GM12878 (cell line): ENCODE results near the gene STK26. TPM values are rescaled to one million over a fixed set of nuclear protein-coding genes. Genes with fewer than 3 reads are reported as not detected.

Experiments used
- ATAC-seq: fragments of 200-7000 bp; cut with Tn5 transposase; 3 replicates; pipeline ENCODE4 v1.9.1; 2020; ENCODE audit warnings: mild to moderate bottlenecking, moderate library complexity
- BruUV-seq: library from RNA; stranded (reverse); fragments of 400-500 nt; replicated peaks from 2 replicates; lab custom pipeline; 2021; lab: Mats Ljungman, UMichigan
- CTCF ChIA-PET: fragments of 300-600 bp; sonication (Branson Sonifier 250); formaldehyde crosslinking; extraction: SDS; loops from one replicate; lab custom pipeline; 2021; ENCODE audit warnings: inconsistent platforms; lab: Yijun Ruan, JAX
- POLR2A ChIA-PET: fragments of 350-600 bp; formaldehyde crosslinking; extraction: SDS; loops from one replicate; lab custom pipeline; 2021; ENCODE audit warnings: inconsistent platforms; lab: Charles Lee
- RAD21 ChIA-PET: fragments of 300-600 bp; sonication (Branson Sonifier 250); formaldehyde crosslinking; loops from one replicate; lab custom pipeline; 2023; ENCODE audit warnings: antibody characterized with exemption; ENCODE audit not compliant: unreplicated experiment; lab: Charles Lee
- SMC1A ChIA-PET: fragments of 300-600 bp; sonication (Branson Sonifier 250); formaldehyde crosslinking; loops from one replicate; lab custom pipeline; 2023; ENCODE audit not compliant: unreplicated experiment, uncharacterized antibody; lab: Charles Lee
- DNase-seq: peaks from one replicate; pipeline ENCODE4 v3.0.0-alpha.2; 2011; ENCODE audit warnings: low read depth, low spot score
- FAIRE-seq: peaks from 3 replicates; lab custom pipeline; 2011; peaks lifted over from hg19 to GRCh38; lab: Jason Lieb, UNC
- H2AFZ ChIP-seq: 2 replicates; pipeline ENCODE4 v1.6.0; 2011; ENCODE audit warnings: low read depth, low read length, control low read depth; ENCODE audit not compliant: control insufficient read depth
- H3K27ac ChIP-seq: 2 replicates; pipeline ENCODE4 v1.5.1; 2011; ENCODE audit warnings: control low read depth; ENCODE audit not compliant: control insufficient read depth, insufficient read depth
- H3K27me3 ChIP-seq, 2 experiments: replicated peaks in 1 of 2; 2 replicates each; pipeline versions ENCODE4 v1.6.0 to v1.6.1; 2011; ENCODE audit warnings: low read length in 1 of 2; ENCODE audit not compliant: control insufficient read depth in 2 of 2, insufficient read depth in 2 of 2
- H3K36me3 ChIP-seq, 2 experiments: 2 replicates each; pipeline ENCODE4 v1.5.1; 2011; ENCODE audit warnings: low read length in 1 of 2; ENCODE audit not compliant: control insufficient read depth in 2 of 2, insufficient read depth in 2 of 2
- H3K4me1 ChIP-seq: 2 replicates; pipeline ENCODE4 v1.6.1; 2011; ENCODE audit warnings: mild to moderate bottlenecking, low read length, moderate library complexity, mixed read lengths; ENCODE audit not compliant: control insufficient read depth, insufficient read depth
- H3K4me2 ChIP-seq: 2 replicates; pipeline ENCODE4 v1.6.0; 2011; ENCODE audit warnings: control low read depth; ENCODE audit not compliant: control insufficient read depth, insufficient read depth
- H3K4me3 ChIP-seq: fragments of 200-600 bp; sonication (generic); 2 replicates; pipeline ENCODE4 v1.5.1; 2016
- H3K79me2 ChIP-seq: 2 replicates; pipeline ENCODE4 v1.6.0; 2011; ENCODE audit warnings: low read length; ENCODE audit not compliant: control insufficient read depth, insufficient read depth
- H3K9ac ChIP-seq: 2 replicates; pipeline ENCODE4 v1.8.0; 2011; ENCODE audit warnings: low read length, control low read depth, mixed read lengths; ENCODE audit not compliant: control insufficient read depth, insufficient read depth
- H3K9me3 ChIP-seq: replicated peaks from 3 replicates; pipeline ENCODE4 v1.5.1; 2011; ENCODE audit warnings: mild to moderate bottlenecking, low read length; ENCODE audit not compliant: control insufficient read depth, insufficient read depth
- H4K20me1 ChIP-seq: 2 replicates; pipeline ENCODE4 v1.6.0; 2011; ENCODE audit not compliant: control insufficient read depth, insufficient read depth
- CBFB ChIP-seq: IDR thresholded peaks from 2 replicates; pipeline ENCODE4 v1.6.1; 2016; ENCODE audit warnings: antibody characterized with exemption, low read depth
- CHD2 ChIP-seq: IDR thresholded peaks from 2 replicates; pipeline ENCODE4 v1.6.1; 2011; ENCODE audit warnings: low read depth, low read length, improper control_type of control experiment, borderline replicate concordance
- CREB1 ChIP-seq: IDR thresholded peaks from 2 replicates; pipeline ENCODE4 v1.6.1; 2012; ENCODE audit warnings: low read depth, mild to moderate bottlenecking, inconsistent platforms
- ETV6 ChIP-seq, 2 experiments: fragments of 450-650 bp in 1 of 2; IDR thresholded peaks in 1 of 2; conservative IDR thresholded peaks in 1 of 2; 2 replicates each; pipeline ENCODE4 v1.6.1; 2014; ENCODE audit warnings: antibody characterized with exemption in 1 of 2, borderline replicate concordance in 1 of 2, low read depth in 1 of 2, mild to moderate bottlenecking in 1 of 2, moderate library complexity in 1 of 2
- FOXK2 ChIP-seq: fragments of 450-650 bp; IDR thresholded peaks from 2 replicates; pipeline ENCODE4 v1.6.1; 2017; ENCODE audit warnings: mild to moderate bottlenecking, moderate library complexity
- MEF2A ChIP-seq: IDR thresholded peaks from 2 replicates; pipeline ENCODE4 v1.6.1; 2011; ENCODE audit warnings: low read depth, mild to moderate bottlenecking, low read length, moderate library complexity; ENCODE audit not compliant: insufficient read depth
- MXI1 ChIP-seq: fragments of 150-350 bp; IDR thresholded peaks from 2 replicates; pipeline ENCODE4 v1.6.1; 2011; ENCODE audit warnings: low read depth, mild to moderate bottlenecking, inconsistent platforms, low read length, improper control_type of control experiment
- MYC ChIP-seq: IDR thresholded peaks from 2 replicates; pipeline ENCODE4 v1.6.1; 2011; ENCODE audit warnings: mild to moderate bottlenecking, low read length, moderate library complexity, inconsistent platforms; ENCODE audit not compliant: insufficient read depth, insufficient replicate concordance, insufficient read length, severe bottlenecking
- PAX5 ChIP-seq: IDR thresholded peaks from 2 replicates; pipeline ENCODE4 v1.6.1; 2011; ENCODE audit warnings: low read depth, low read length, borderline replicate concordance
- STAT1 ChIP-seq: fragments of 450-650 bp; conservative IDR thresholded peaks from 2 replicates; pipeline ENCODE4 v1.6.1; 2014; ENCODE audit warnings: antibody characterized with exemption, mild to moderate bottlenecking
- SUZ12 ChIP-seq: fragments of 200-600 bp; sonication (generic); IDR thresholded peaks from one replicate; pipeline ENCODE4 v1.6.1; 2018; ENCODE audit warnings: antibody characterized with exemption, mild to moderate bottlenecking; ENCODE audit not compliant: unreplicated experiment
- ZNF274 ChIP-seq: IDR thresholded peaks from one replicate; pipeline ENCODE4 v1.8.0; 2011; ENCODE audit not compliant: insufficient read length, insufficient read depth
- WGBS: methylation state at CpG from one replicate; pipeline ENCODE4 v1.1.6; 2016; ENCODE audit warnings: low lambda C conversion rate; ENCODE audit not compliant: insufficient replicate concordance, insufficient coverage; ENCODE audit errors: missing lambda C conversion rate; 5-methylcytosine and 5-hydroxymethylcytosine counted together
- in situ Hi-C: fragments of 300-500 bp; cut with MboI; formaldehyde crosslinking; loops from 9 replicates; pipeline ENCODE4 v1.14.3; 2018; ENCODE audit warnings: mixed read lengths
- intact Hi-C: fragments of 100-400 bp; cut with micrococcal nuclease; formaldehyde crosslinking; loops from one replicate; pipeline ENCODE4 v1.14.2; 2022; ENCODE audit not compliant: unreplicated experiment
- polyA plus RNA-seq, 11 experiments: library from polyadenylated mRNA; depleted of rRNA in 4 of 11; unstranded in 6 of 11; stranded (reverse) in 5 of 11; fragments of >200 nt; fragmentation: Nextera tagmentation in 4 of 11; fragmentation: Illumina TruSeq in 1 of 11; extraction: Ambion mirVana in 4 of 11; extraction: Trizol in 1 of 11; gene quantifications; 1 replicate in 1 of 11; 2 replicates in 10 of 11; pipeline versions ENCODE4 v1.2.1 to v1.2.3, GENCODE V29; 2011 to 2016; ENCODE audit warnings: inconsistent platforms in 2 of 11, missing spikeins in 2 of 11, low read depth in 1 of 11
- total RNA-seq, 4 experiments: library from RNA; depleted of rRNA in 3 of 4; stranded (reverse); fragments of >200 nt in 3 of 4; fragmentation: Illumina TruSeq in 1 of 4; extraction: Trizol in 1 of 4; gene quantifications; 2 replicates each; pipeline versions ENCODE4 v1.2.1 to v1.2.3, GENCODE V29; 2013 to 2021
- TF ChIP-seq, protein P1 (sequence below): fragments of 450-650 bp; conservative IDR thresholded peaks from 2 replicates; pipeline ENCODE4 v1.6.1; 2017; ENCODE audit warnings: mild to moderate bottlenecking, moderate library complexity

The STK26 gene
- total and polyA plus RNA-seq, 10 of the 15 experiments (the other 5 are each of a cell fraction or from before 2014, with no cell fraction given): 30.4 to 78.6 (median 58.8) TPM

DNA sequence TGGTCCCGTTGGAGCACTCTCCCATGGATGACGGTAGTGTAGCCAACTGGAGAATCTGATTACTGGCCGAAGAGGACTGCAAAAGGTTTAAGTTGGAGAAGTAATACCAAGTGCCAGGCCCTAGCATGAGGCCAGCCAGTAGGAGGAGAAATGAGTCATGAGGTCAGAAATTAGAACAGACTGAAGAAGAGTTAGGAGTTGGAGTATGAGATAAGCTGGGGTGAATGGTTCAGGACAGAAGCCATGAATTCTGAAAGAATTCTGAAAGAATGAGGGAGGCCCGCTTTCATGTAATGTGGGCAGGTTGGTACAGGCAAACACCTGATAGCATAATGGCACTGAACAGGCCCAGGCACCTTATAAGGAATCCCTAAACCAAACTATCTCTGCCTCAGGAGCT lies 18.4 kb upstream of the STK26 start:
- ChIA-PET SMC1A (interaction anchor here (1.0 kb wide), 1 partner anchor 17 kb away, joined by 3 read pairs; no protein-coding TSS in a partner anchor), CTCF (no interaction called here), RAD21 (no interaction called here), POLR2A (no interaction called here)
- Histone ChIP-seq H3K9me3 (no peaks in the 10 kb centered on the region), H3K79me2 (no peaks in the 10 kb centered on the region), H3K4me1 (no peaks in the 10 kb centered on the region), H3K27ac (no peak overlapping the region), H2AFZ (no peak overlapping the region), H3K4me2 (no peak overlapping the region), H3K36me3 (no peaks in the 10 kb centered on the region), H3K4me3 (no peak overlapping the region), H3K9ac (no peak overlapping the region), H4K20me1 (no peaks in the 10 kb centered on the region), H3K27me3 (no peaks in the 10 kb centered on the region)
- WGBS: 58% methylated on average over 4 of the region's 4 CpGs
- FAIRE-seq (no peak), ATAC-seq (no peak), DNase-seq (no peak)
- in situ Hi-C loops (no loop called here), intact Hi-C loops (no loop called here)
- BruUV-seq: no TSS peak
- TF ChIP-seq CREB1 (no peak), STAT1 (no peak), ETV6 (conservative IDR thresholded peaks at IDR 0.05 in 1 of 2, IDR thresholded peaks at IDR 0.05 in 1 of 2; ENCODE audit: borderline replicate concordance in 1 of 2, low read depth in 1 of 2) (no peak), MEF2A (no peak), MYC (no peak), ZNF274 (no peak), SUZ12 (no peak), FOXK2 (no peak), CBFB (no peak), CHD2 (no peak), PAX5 (no peak), MXI1 (no peak)
- TF ChIP-seq, protein P1, sequence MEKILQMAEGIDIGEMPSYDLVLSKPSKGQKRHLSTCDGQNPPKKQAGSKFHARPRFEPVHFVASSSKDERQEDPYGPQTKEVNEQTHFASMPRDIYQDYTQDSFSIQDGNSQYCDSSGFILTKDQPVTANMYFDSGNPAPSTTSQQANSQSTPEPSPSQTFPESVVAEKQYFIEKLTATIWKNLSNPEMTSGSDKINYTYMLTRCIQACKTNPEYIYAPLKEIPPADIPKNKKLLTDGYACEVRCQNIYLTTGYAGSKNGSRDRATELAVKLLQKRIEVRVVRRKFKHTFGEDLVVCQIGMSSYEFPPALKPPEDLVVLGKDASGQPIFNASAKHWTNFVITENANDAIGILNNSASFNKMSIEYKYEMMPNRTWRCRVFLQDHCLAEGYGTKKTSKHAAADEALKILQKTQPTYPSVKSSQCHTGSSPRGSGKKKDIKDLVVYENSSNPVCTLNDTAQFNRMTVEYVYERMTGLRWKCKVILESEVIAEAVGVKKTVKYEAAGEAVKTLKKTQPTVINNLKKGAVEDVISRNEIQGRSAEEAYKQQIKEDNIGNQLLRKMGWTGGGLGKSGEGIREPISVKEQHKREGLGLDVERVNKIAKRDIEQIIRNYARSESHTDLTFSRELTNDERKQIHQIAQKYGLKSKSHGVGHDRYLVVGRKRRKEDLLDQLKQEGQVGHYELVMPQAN: no peak
